ENCODE results near the gene RABGAP1L.

Gene RABGAP1L

DNA sequence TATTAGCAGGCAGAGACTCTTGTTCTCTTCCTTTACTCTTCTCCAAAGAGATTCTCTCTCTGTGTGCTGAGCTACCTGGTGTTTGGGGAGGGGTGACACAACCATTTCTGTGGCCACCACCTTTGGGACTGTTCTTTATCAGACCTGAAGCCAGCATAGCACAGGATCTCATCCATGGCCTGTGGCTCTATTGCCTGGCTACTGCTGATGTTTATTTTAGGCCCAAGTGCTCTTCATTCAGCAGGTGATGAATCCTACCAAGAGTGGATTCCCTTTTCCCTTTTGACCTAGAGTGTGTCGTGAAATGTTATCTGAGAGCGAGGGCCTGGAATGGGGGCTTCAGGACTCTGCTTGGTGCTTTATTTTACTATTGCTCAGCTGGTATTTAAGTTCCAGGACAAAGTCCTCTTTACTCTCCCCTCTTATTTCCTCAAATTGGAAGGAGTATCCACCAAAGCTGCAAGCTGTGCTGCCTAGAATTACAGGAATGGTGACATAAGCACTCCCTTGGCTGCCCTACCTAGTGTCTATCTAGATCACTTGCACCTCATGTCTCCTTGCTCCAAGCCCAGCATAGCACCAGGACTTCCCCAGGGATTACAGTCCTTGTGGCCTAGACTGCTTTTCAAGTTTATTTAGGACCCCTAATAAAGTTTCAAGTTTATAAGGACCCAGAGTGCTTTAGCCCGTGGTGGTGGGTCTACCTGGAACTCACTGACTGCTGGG is 193.7 kb downstream of the RABGAP1L start:
- Mint-ChIP-seq H3K4me1 (no peaks in the 10 kb centered on the region), H3K4me3 (no peak overlapping the region), H3K27me3 (ENCODE audit: low read depth) (no peaks in the 10 kb centered on the region), H3K36me3 (ENCODE audit: low read depth) (peaks cover 19% of the 10 kb centered on the region), H3K9me3 (peaks cover 16% of the 10 kb centered on the region), H3K27ac (no peak overlapping the region)
- no peak for TF ChIP-seq CTCF (IDR thresholded peaks at IDR 0.05; ENCODE audit: unreplicated experiment in 3 of 3)

- no peaks in the 10 kb centered on the region for H3K27me3 Mint-ChIP-seq (ENCODE audit: low read depth)
- no peak overlapping the region for H3K27ac Mint-ChIP-seq
- H3K36me3 Mint-ChIP-seq (ENCODE audit: low read depth): peaks cover 4% of the 10 kb centered on the region
- no peak overlapping the region for H3K4me3 Mint-ChIP-seq
- H3K4me1 Mint-ChIP-seq: peaks cover 5% of the 10 kb centered on the region
- TF ChIP-seq CTCF (IDR thresholded peaks at IDR 0.05; ENCODE audit: unreplicated experiment in 3 of 3): no peak
- peaks cover 8% of the 10 kb centered on the region for H3K9me3 Mint-ChIP-seq
Measured at GRCh38 chr1:174358344-174358743, 199.0 kb downstream of the RABGAP1L start.

GRCh38 chr1:174358786-174359453 is 199.6 kb downstream of the RABGAP1L start:
- H3K27me3 Mint-ChIP-seq (ENCODE audit: low read depth): no peaks in the 10 kb centered on the region
- H3K4me3 Mint-ChIP-seq: no peak overlapping the region
- peaks cover 10% of the 10 kb centered on the region for H3K9me3 Mint-ChIP-seq
- H3K4me1 Mint-ChIP-seq: peaks cover 5% of the 10 kb centered on the region
- peaks cover 4% of the 10 kb centered on the region for H3K36me3 Mint-ChIP-seq (ENCODE audit: low read depth)
- no peak overlapping the region for H3K27ac Mint-ChIP-seq
- TF ChIP-seq CTCF (IDR thresholded peaks at IDR 0.05; ENCODE audit: unreplicated experiment in 3 of 3): no peak

DNA sequence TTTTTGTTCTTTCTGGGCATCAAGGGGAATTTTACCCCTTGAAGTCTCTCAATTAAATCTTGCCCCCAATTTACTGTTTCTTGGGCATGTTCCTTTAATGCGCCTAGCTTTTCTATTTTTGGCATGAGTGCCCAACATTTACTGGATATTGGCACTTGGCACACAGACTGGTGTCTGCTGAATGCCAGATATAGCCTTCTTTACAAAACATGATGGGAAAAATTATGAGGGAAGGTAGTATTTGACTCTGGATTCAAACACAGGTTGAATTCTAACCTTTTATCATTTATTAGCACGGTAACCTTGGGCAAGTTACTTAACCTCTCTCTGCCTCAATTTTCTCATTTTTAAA is 200.1 kb downstream of the RABGAP1L start:
- H3K4me3 Mint-ChIP-seq: no peak overlapping the region
- peaks cover 5% of the 10 kb centered on the region for H3K4me1 Mint-ChIP-seq
- H3K27ac Mint-ChIP-seq: no peak overlapping the region
- H3K27me3 Mint-ChIP-seq (ENCODE audit: low read depth): no peaks in the 10 kb centered on the region
- peaks cover 10% of the 10 kb centered on the region for H3K9me3 Mint-ChIP-seq
- TF ChIP-seq CTCF (IDR thresholded peaks at IDR 0.05; ENCODE audit: unreplicated experiment in 3 of 3): no peak
- peaks cover 4% of the 10 kb centered on the region for H3K36me3 Mint-ChIP-seq (ENCODE audit: low read depth)

- TF ChIP-seq CTCF (IDR thresholded peaks at IDR 0.05; ENCODE audit: unreplicated experiment in 3 of 3): no peak
- Mint-ChIP-seq H3K36me3 (ENCODE audit: low read depth) (peaks cover 4% of the 10 kb centered on the region), H3K27ac (no peak overlapping the region), H3K4me1 (no peaks in the 10 kb centered on the region), H3K9me3 (peaks cover 10% of the 10 kb centered on the region), H3K4me3 (no peak overlapping the region), H3K27me3 (ENCODE audit: low read depth) (no peaks in the 10 kb centered on the region)
Measured at GRCh38 chr1:174364996-174365736, 205.8 kb downstream of the RABGAP1L start.
